ENCODE measurements around the gene CCT6B. TPM values are rescaled to one million over a fixed set of nuclear protein-coding genes. Genes with fewer than 3 reads are reported as not detected.

The CCT6B gene
- total RNA-seq, 1 donor from 2014 or later, result 2.6 TPM

- FAIRE-seq, result no peak
- peaks cover 87% of the 10 kb centered on the region for H3K27me3 Mint-ChIP-seq (ENCODE audit: low read depth, unreplicated experiment)
- no peak overlapping the region for H3K27ac ChIP-seq (ENCODE audit: low read depth, low read length)
- TF ChIP-seq CTCF (IDR thresholded peaks at IDR 0.05; ENCODE audit: insufficient read depth, low read depth, low read length), result no peak
- no peak for TF ChIP-seq EZH2 (IDR thresholded peaks at IDR 0.05; ENCODE audit: insufficient read depth, low read length)
- no peaks in the 10 kb centered on the region for H3K36me3 ChIP-seq (ENCODE audit: insufficient read depth, low read length)
- H3K4me1 ChIP-seq (ENCODE audit: insufficient read depth, low read length), result no peaks in the 10 kb centered on the region
- H3K27ac Mint-ChIP-seq (ENCODE audit: unreplicated experiment), result no peak overlapping the region
- H3K9me3 Mint-ChIP-seq (ENCODE audit: unreplicated experiment), result peaks cover 3% of the 10 kb centered on the region
- no peak overlapping the region for H3K4me3 Mint-ChIP-seq (ENCODE audit: unreplicated experiment)
- no peak overlapping the region for H3K4me2 ChIP-seq (ENCODE audit: low read length)
- no peak overlapping the region for H3K4me3 ChIP-seq (ENCODE audit: insufficient read depth, low read depth, low read length)
- H2AFZ ChIP-seq (ENCODE audit: low read depth, low read length), result no peak overlapping the region
- no peak overlapping the region for H3K9ac ChIP-seq (ENCODE audit: low read length)
- H3K36me3 Mint-ChIP-seq (ENCODE audit: low read depth, unreplicated experiment), result no peaks in the 10 kb centered on the region
- H3K27me3 ChIP-seq (ENCODE audit: insufficient read depth, low read length), result no peaks in the 10 kb centered on the region
- no peak for DNase-seq (ENCODE audit: low read depth)
- H4K20me1 ChIP-seq (ENCODE audit: insufficient read depth, low read length), result no peaks in the 10 kb centered on the region
- no peaks in the 10 kb centered on the region for H3K79me2 ChIP-seq (ENCODE audit: insufficient read depth, low read length)
- H3K9me3 ChIP-seq (ENCODE audit: insufficient read depth, low read depth, low read length), result no peaks in the 10 kb centered on the region
- H3K4me1 Mint-ChIP-seq (ENCODE audit: low read depth, unreplicated experiment), result no peaks in the 10 kb centered on the region
Observed at GRCh38 chr17:34895383-34895782, 65.9 kb downstream of the CCT6B start.

GRCh38 chr17:34894964-34895363 lies 66.3 kb downstream of the CCT6B start:
- no peak overlapping the region for H2AFZ ChIP-seq (ENCODE audit: low read depth, low read length)
- Mint-ChIP-seq H3K9me3 (ENCODE audit: unreplicated experiment) (peaks cover 3% of the 10 kb centered on the region), H3K27me3 (ENCODE audit: low read depth, unreplicated experiment) (peaks cover 88% of the 10 kb centered on the region), H3K4me1 (ENCODE audit: low read depth, unreplicated experiment) (no peaks in the 10 kb centered on the region), H3K36me3 (ENCODE audit: low read depth, unreplicated experiment) (no peaks in the 10 kb centered on the region), H3K27ac (ENCODE audit: unreplicated experiment) (no peak overlapping the region), H3K4me3 (ENCODE audit: unreplicated experiment) (no peak overlapping the region)
- H3K36me3 ChIP-seq (ENCODE audit: insufficient read depth, low read length), result no peaks in the 10 kb centered on the region
- no peaks in the 10 kb centered on the region for H3K9me3 ChIP-seq (ENCODE audit: insufficient read depth, low read depth, low read length)
- TF ChIP-seq EZH2 (IDR thresholded peaks at IDR 0.05; ENCODE audit: insufficient read depth, low read length), result no peak
- no peak for DNase-seq (ENCODE audit: low read depth)
- no peak for FAIRE-seq
- no peak overlapping the region for H3K27ac ChIP-seq (ENCODE audit: low read depth, low read length)
- no peaks in the 10 kb centered on the region for H3K4me1 ChIP-seq (ENCODE audit: insufficient read depth, low read length)
- H3K79me2 ChIP-seq (ENCODE audit: insufficient read depth, low read length), result no peaks in the 10 kb centered on the region
- H4K20me1 ChIP-seq (ENCODE audit: insufficient read depth, low read length), result no peaks in the 10 kb centered on the region
- no peaks in the 10 kb centered on the region for H3K27me3 ChIP-seq (ENCODE audit: insufficient read depth, low read length)
- H3K4me3 ChIP-seq (ENCODE audit: insufficient read depth, low read depth, low read length), result no peak overlapping the region
- no peak overlapping the region for H3K9ac ChIP-seq (ENCODE audit: low read length)
- no peak overlapping the region for H3K4me2 ChIP-seq (ENCODE audit: low read length)

- H3K79me2 ChIP-seq (ENCODE audit: insufficient read depth, low read length), result no peaks in the 10 kb centered on the region
- no peak overlapping the region for H3K27ac ChIP-seq (ENCODE audit: low read depth, low read length)
- no peaks in the 10 kb centered on the region for H3K4me1 Mint-ChIP-seq (ENCODE audit: low read depth, unreplicated experiment)
- H3K9me3 Mint-ChIP-seq (ENCODE audit: unreplicated experiment), result peaks cover 3% of the 10 kb centered on the region
- H4K20me1 ChIP-seq (ENCODE audit: insufficient read depth, low read length), result no peaks in the 10 kb centered on the region
- H3K9me3 ChIP-seq (ENCODE audit: insufficient read depth, low read depth, low read length), result no peaks in the 10 kb centered on the region
- no peak overlapping the region for H3K4me2 ChIP-seq (ENCODE audit: low read length)
- TF ChIP-seq CTCF (IDR thresholded peaks at IDR 0.05; ENCODE audit: insufficient read depth, low read depth, low read length), result no peak
- no peak for TF ChIP-seq EZH2 (IDR thresholded peaks at IDR 0.05; ENCODE audit: insufficient read depth, low read length)
- H3K27me3 ChIP-seq (ENCODE audit: insufficient read depth, low read length), result no peaks in the 10 kb centered on the region
- FAIRE-seq (no peak), DNase-seq (ENCODE audit: low read depth) (no peak)
- no peak overlapping the region for H3K9ac ChIP-seq (ENCODE audit: low read length)
- H3K4me3 Mint-ChIP-seq (ENCODE audit: unreplicated experiment), result no peak overlapping the region
- H3K36me3 Mint-ChIP-seq (ENCODE audit: low read depth, unreplicated experiment), result no peaks in the 10 kb centered on the region
- no peaks in the 10 kb centered on the region for H3K4me1 ChIP-seq (ENCODE audit: insufficient read depth, low read length)
- H3K4me3 ChIP-seq (ENCODE audit: insufficient read depth, low read depth, low read length), result no peak overlapping the region
- H3K36me3 ChIP-seq (ENCODE audit: insufficient read depth, low read length), result no peaks in the 10 kb centered on the region
- H3K27ac Mint-ChIP-seq (ENCODE audit: unreplicated experiment), result no peak overlapping the region
- no peak overlapping the region for H2AFZ ChIP-seq (ENCODE audit: low read depth, low read length)
- peaks cover 78% of the 10 kb centered on the region for H3K27me3 Mint-ChIP-seq (ENCODE audit: low read depth, unreplicated experiment)
Observed at GRCh38 chr17:34892461-34893249, 68.6 kb downstream of the CCT6B start.

Data from astrocyte (in vitro differentiated cells and primary cell).